Heart left ventricle (tissue), 16 donors: Measurements from ENCODE around the gene EML6. TPM values are rescaled to one million over a fixed set of nuclear protein-coding genes. Genes with fewer than 3 reads are reported as not detected.

Experiments
- ATAC-seq, 4 donors: fragments of 200-7000 bp; cut with Tn5 transposase; one replicate each; pipeline ENCODE4 v1.9.1; 2020 to 2022; ENCODE audit warnings: moderate library complexity in 4 of 4, mild to moderate bottlenecking in 3 of 4, moderate number of reproducible peaks in 1 of 4
- DNase-seq, 5 donors: peaks; one replicate each; pipeline ENCODE4 v3.0.0-alpha.2; 2020
- H3K27ac ChIP-seq, 12 donors: fragments of 200-600 bp; sonication (generic) in 4 of 12; one replicate each; pipeline versions ENCODE4 v1.5.0 to v1.8.0; 2016 to 2022; ENCODE audit warnings: mild to moderate bottlenecking in 2 of 12
- H3K27me3 ChIP-seq, 9 donors: fragments of 200-600 bp; sonication (generic) in 2 of 9; one replicate each; pipeline versions ENCODE4 v1.5.1 to v1.8.0; 2016 to 2022; ENCODE audit warnings: mild to moderate bottlenecking in 3 of 9
- H3K36me3 ChIP-seq, 9 donors: fragments of 200-600 bp; sonication (generic) in 2 of 9; one replicate each; pipeline versions ENCODE4 v1.5.0 to v1.8.0; 2018 to 2022; ENCODE audit warnings: mild to moderate bottlenecking in 2 of 9
- H3K4me1 ChIP-seq, 12 donors: fragments of 200-600 bp; sonication (generic) in 4 of 12; one replicate each; pipeline versions ENCODE4 v1.5.0 to v1.8.0; 2016 to 2022; ENCODE audit warnings: mild to moderate bottlenecking in 3 of 12
- H3K4me3 ChIP-seq, 12 donors: fragments of 200-600 bp; sonication (generic) in 4 of 12; one replicate each; pipeline versions ENCODE4 v1.5.0 to v1.8.0; 2017 to 2022; ENCODE audit warnings: mild to moderate bottlenecking in 9 of 12, moderate library complexity in 4 of 12
- H3K9me3 ChIP-seq, 12 donors: fragments of 200-600 bp; sonication (generic) in 4 of 12; one replicate each; pipeline versions ENCODE4 v1.5.0 to v1.8.0; 2016 to 2022; ENCODE audit warnings: mild to moderate bottlenecking in 1 of 12
- POLR2A ChIP-seq, 2 donors: fragments of 450-650 bp; IDR thresholded peaks; one replicate each; pipeline ENCODE4 v1.6.1; 2017; ENCODE audit warnings: antibody characterized with exemption in 2 of 2, mild to moderate bottlenecking in 2 of 2, moderate library complexity in 2 of 2
- WGBS, 4 donors: extraction: QIAGEN DNeasy Blood & Tissue Kit in 2 of 4; methylation state at CpG; one replicate each; pipeline versions ENCODE4 v1.1.5 to v1.1.7; 2013 to 2018; 5-methylcytosine and 5-hydroxymethylcytosine counted together
- intact Hi-C, 10 donors: fragments of 100-400 bp; cut with DNase I; formaldehyde crosslinking; loops; one replicate each; pipeline versions ENCODE4 v1.11.1 to v1.14.2; 2022
- polyA plus RNA-seq, 2 donors: library from polyadenylated mRNA; stranded (reverse); fragments of 200-250 nt; gene quantifications; one replicate each; pipeline ENCODE4 v1.2.3, GENCODE V29; 2013
- total RNA-seq, 9 donors: library from RNA; depleted of rRNA in 2 of 9; stranded (reverse); fragments of >200 nt in 2 of 9; fragmentation: NEBNext Ultra II Directional in 3 of 9; extraction: Animal tissue kit (Norgen Biotek cat#: 25700) in 3 of 9; gene quantifications; one replicate each; pipeline versions ENCODE4 v1.1.0 to v1.2.4, GENCODE V29; 2016 to 2023
- TF ChIP-seq, protein P1 (sequence below), 12 donors: fragments of 200-600 bp; sonication (generic) in 4 of 12; IDR thresholded peaks; one replicate each; pipeline versions ENCODE4 v1.5.0 to v1.8.0; 2018 to 2022; ENCODE audit warnings: antibody characterized with exemption in 12 of 12, mild to moderate bottlenecking in 5 of 12
- donor health status: ischemic (EF 13 %, LVEDD 7.1; RV severe dilation, severe dysfunction).
- donor health status: healthy with polysubstance abuse.
- donor health status: DM: no; HTN: yes; CAD: no.
- donor health status: DM: no; HTN: no; CAD: no.
- donor health status: ischemic (EF 25% LVEDD 6.9; RV normal size, moderate dysfunction).
- donor health status: ischemic (EF 25% LVEDD 5.7; RV mildly dilated, moderate dysfunction).
- donor health status: healthy.
- donor health status: DM: yes; HTN: yes; CAD: no.
- donor health status: ischemic (EF 35%, LVEDD 5.7; RV mildly dilated, moderate dysfunction).
- donor health status: nonischemic (EF 11% LVEDD 7.7; RV severe dilation, severe dysfunction).
- donor health status: DM: yes; HTN: yes; CAD: no.
- donor health status: PGD.
- donor health status: ischemic (EF 29% LVEDD 5.4; RV normal size, mild dysfunction).
- donor health status: nonischemic (EF 23%, LVEDD 6.1; RV moderate dilation, normal function).

EML6 gene
- total and polyA plus RNA-seq, 11 donors = 0.08 to 1.2 (median 0.58) TPM

DNA sequence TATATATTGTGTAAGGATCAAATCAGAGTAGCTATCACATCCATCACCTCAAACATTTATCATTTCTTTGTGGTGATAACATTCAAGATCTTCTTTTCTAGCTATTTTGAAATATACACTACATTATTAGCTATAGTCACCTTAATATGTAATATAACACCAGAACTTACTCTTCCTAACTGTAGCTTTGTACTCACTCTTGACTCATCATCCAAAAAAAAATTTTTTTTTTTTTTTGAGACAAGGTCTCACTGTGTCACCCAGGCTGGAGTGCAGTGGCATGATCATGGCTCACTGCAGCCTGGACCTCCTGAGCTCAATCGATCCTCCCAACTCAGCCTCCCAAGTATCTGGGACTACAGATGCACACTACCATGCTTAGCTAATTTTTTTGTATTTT lies 153.3 kb downstream of the EML6 start:
- no peaks in the 10 kb centered on the region for H3K9me3 ChIP-seq
- TF ChIP-seq, protein P1, sequence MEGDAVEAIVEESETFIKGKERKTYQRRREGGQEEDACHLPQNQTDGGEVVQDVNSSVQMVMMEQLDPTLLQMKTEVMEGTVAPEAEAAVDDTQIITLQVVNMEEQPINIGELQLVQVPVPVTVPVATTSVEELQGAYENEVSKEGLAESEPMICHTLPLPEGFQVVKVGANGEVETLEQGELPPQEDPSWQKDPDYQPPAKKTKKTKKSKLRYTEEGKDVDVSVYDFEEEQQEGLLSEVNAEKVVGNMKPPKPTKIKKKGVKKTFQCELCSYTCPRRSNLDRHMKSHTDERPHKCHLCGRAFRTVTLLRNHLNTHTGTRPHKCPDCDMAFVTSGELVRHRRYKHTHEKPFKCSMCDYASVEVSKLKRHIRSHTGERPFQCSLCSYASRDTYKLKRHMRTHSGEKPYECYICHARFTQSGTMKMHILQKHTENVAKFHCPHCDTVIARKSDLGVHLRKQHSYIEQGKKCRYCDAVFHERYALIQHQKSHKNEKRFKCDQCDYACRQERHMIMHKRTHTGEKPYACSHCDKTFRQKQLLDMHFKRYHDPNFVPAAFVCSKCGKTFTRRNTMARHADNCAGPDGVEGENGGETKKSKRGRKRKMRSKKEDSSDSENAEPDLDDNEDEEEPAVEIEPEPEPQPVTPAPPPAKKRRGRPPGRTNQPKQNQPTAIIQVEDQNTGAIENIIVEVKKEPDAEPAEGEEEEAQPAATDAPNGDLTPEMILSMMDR (IDR thresholded peaks at IDR 0.05) = no peak
- no peak for TF ChIP-seq POLR2A (IDR thresholded peaks at IDR 0.05)
- intact Hi-C loops = no loop called here
- no peak overlapping the region for H3K4me3 ChIP-seq
- no peaks in the 10 kb centered on the region for H3K36me3 ChIP-seq
- DNase-seq = no peak
- H3K4me1 ChIP-seq = no peaks in the 10 kb centered on the region
- no peak for ATAC-seq
- no peak overlapping the region for H3K27ac ChIP-seq
- 87 to 100% (median 97%) methylated on average over 1 of the region's 1 CpG for WGBS, 4 donors
- no peaks in the 10 kb centered on the region for H3K27me3 ChIP-seq

DNA sequence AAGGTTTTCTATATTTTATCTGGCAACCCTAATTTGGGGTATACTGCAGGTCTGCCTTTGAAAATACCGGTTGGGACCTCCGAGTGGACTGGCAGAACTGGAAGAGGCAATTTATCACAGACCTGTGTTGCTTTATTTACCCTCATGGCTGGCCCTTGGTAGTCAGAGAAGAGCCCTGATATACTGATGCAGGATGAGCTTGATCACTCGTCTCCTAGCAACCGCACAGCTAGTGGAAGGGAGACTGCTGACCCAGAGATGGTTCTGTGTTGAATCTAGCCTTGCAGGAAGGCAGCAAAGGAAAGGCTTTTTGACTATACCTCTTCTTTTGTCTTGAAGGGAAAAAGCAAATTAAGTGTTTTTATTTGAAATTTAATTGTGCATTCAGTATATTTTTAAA lies 154.7 kb downstream of the EML6 start:
- WGBS, 4 donors = 82 to 88% (median 85%) methylated on average over 4 of the region's 4 CpGs
- ATAC-seq (no peak), DNase-seq (no peak)
- Histone ChIP-seq H3K27me3 (no peaks in the 10 kb centered on the region), H3K36me3 (no peaks in the 10 kb centered on the region), H3K9me3 (no peaks in the 10 kb centered on the region), H3K27ac (no peak overlapping the region), H3K4me3 (no peak overlapping the region), H3K4me1 (no peaks in the 10 kb centered on the region)
- TF ChIP-seq POLR2A (IDR thresholded peaks at IDR 0.05) = no peak
- TF ChIP-seq, protein P1 (IDR thresholded peaks at IDR 0.05) = no peak
- intact Hi-C loops = no loop called here

DNA sequence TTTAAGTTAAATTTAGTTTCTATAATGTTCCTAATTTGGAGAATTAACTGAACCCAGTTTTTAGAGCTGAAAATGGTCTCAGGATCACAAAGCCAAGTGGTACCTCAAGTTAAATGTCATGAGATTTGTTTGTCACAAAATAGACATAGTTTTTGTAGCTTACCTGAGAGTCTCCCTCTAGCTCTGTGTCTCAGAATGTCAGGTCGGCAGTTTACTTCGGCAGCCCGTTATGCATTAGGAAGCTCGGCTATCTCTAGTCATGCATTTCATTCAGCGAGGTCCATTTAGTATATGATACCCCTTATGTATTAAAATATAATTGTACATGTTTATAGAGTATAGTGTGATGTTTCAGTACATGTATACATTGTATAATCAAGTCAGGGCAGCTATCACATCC lies 155.6 kb downstream of the EML6 start:
- Histone ChIP-seq H3K9me3 (no peaks in the 10 kb centered on the region), H3K4me3 (no peak overlapping the region)
- 90 to 94% (median 91%) methylated on average over 5 of the region's 5 CpGs for WGBS, 4 donors

GRCh38 chr2:54879598-54880332 lies 156.3 kb downstream of the EML6 start:
- TF ChIP-seq, protein P1 (IDR thresholded peaks at IDR 0.05) = no peak
- TF ChIP-seq POLR2A (IDR thresholded peaks at IDR 0.05) = no peak
- ATAC-seq (no peak), DNase-seq (no peak)
- H3K4me3 ChIP-seq = no peak overlapping the region
- H3K9me3 ChIP-seq = no peaks in the 10 kb centered on the region
- H3K27ac ChIP-seq = no peak overlapping the region
- no peaks in the 10 kb centered on the region for H3K36me3 ChIP-seq
- H3K27me3 ChIP-seq = no peaks in the 10 kb centered on the region
- intact Hi-C loops = no loop called here
- 68 to 73% (median 70%) methylated on average over 14 of the region's 14 CpGs for WGBS, 4 donors
- H3K4me1 ChIP-seq = no peaks in the 10 kb centered on the region

More for the DNA sequence above, 155.6 kb downstream of the EML6 start:
- H3K36me3 ChIP-seq = no peaks in the 10 kb centered on the region
- intact Hi-C loops = no loop called here
- ATAC-seq (no peak), DNase-seq (no peak)
- no peaks in the 10 kb centered on the region for H3K4me1 ChIP-seq
- no peaks in the 10 kb centered on the region for H3K27me3 ChIP-seq
- TF ChIP-seq POLR2A (IDR thresholded peaks at IDR 0.05) = no peak
- TF ChIP-seq, protein P1 (IDR thresholded peaks at IDR 0.05) = no peak
- H3K27ac ChIP-seq = no peak overlapping the region
